A673 (cell line): Measurements from ENCODE around the gene RGS6. TPM values are rescaled to one million over a fixed set of nuclear protein-coding genes. Genes with fewer than 3 reads are reported as not detected.

Experiments used
- BruUV-seq: library from RNA; stranded (reverse); fragments of 400-500 nt; replicated peaks from 2 replicates; lab custom pipeline; 2021; lab: Mats Ljungman, UMichigan
- CTCF ChIA-PET: fragments of 300-600 bp; sonication (Branson Sonifier 250); formaldehyde crosslinking; loops from one replicate; lab custom pipeline; 2022; ENCODE audit warnings: antibody characterized with exemption; lab: Charles Lee
- POLR2A ChIA-PET: fragments of 300-600 bp; sonication (Branson Sonifier 250); formaldehyde crosslinking; loops from one replicate; lab custom pipeline; 2022; ENCODE audit warnings: antibody characterized with exemption; ENCODE audit not compliant: low non-redundant PET; lab: Charles Lee
- DNase-seq: peaks from one replicate; pipeline ENCODE4 v3.0.0-alpha.2; 2015; ENCODE audit warnings: low spot score
- H3K27ac ChIP-seq: fragments of 200-600 bp; sonication (generic); 2 replicates; pipeline ENCODE4 v1.5.1; 2016; ENCODE audit warnings: mixed run types, low read depth, mild to moderate bottlenecking, mixed read lengths, antibody characterized with exemption, low read length; ENCODE audit not compliant: poor library complexity, severe bottlenecking
- H3K27me3 ChIP-seq: fragments of 200-600 bp; sonication (generic); replicated peaks from 2 replicates; pipeline ENCODE4 v1.6.1; 2017; ENCODE audit warnings: mixed run types, low read depth, mild to moderate bottlenecking, mixed read lengths, antibody characterized with exemption, low read length; ENCODE audit not compliant: insufficient read depth, poor library complexity
- H3K36me3 ChIP-seq: fragments of 200-600 bp; sonication (generic); 2 replicates; pipeline ENCODE4 v1.6.1; 2016; ENCODE audit warnings: mixed run types, mild to moderate bottlenecking, mixed read lengths, antibody characterized with exemption, low read length; ENCODE audit not compliant: insufficient read depth, poor library complexity, severe bottlenecking
- H3K4me1 ChIP-seq: fragments of 200-600 bp; sonication (generic); 2 replicates; pipeline ENCODE4 v1.6.1; 2017; ENCODE audit warnings: mixed run types, mild to moderate bottlenecking, mixed read lengths, antibody characterized with exemption, low read length; ENCODE audit not compliant: insufficient read depth, poor library complexity, severe bottlenecking
- H3K4me3 ChIP-seq: fragments of 200-600 bp; sonication (generic); 2 replicates; pipeline ENCODE4 v1.5.1; 2016; ENCODE audit warnings: low read depth, mixed run types, mild to moderate bottlenecking, mixed read lengths, low read length; ENCODE audit not compliant: poor library complexity, severe bottlenecking
- H3K9me3 ChIP-seq: fragments of 200-600 bp; sonication (generic); 2 replicates; pipeline ENCODE4 v1.6.1; 2016; ENCODE audit warnings: mixed run types, low read depth, mild to moderate bottlenecking, mixed read lengths, antibody characterized with exemption, low read length; ENCODE audit not compliant: poor library complexity, severe bottlenecking
- CTCF ChIP-seq: fragments of 300-800, 200-600 bp; sonication (generic); conservative IDR thresholded peaks from 2 replicates; pipeline ENCODE4 v1.5.1; 2017; ENCODE audit warnings: low read depth, mild to moderate bottlenecking, antibody characterized with exemption, low read length, moderate library complexity, mixed read lengths
- EZH2 ChIP-seq: fragments of 200-600 bp; sonication (generic); IDR thresholded peaks from 2 replicates; pipeline ENCODE4 v1.6.1; 2017; ENCODE audit warnings: borderline replicate concordance, low read depth, mild to moderate bottlenecking, mixed read lengths, antibody characterized with exemption, low read length; ENCODE audit not compliant: poor library complexity, severe bottlenecking
- intact Hi-C: fragments of 100-400 bp; cut with micrococcal nuclease; formaldehyde crosslinking; loops from one replicate; pipeline ENCODE4 v1.10.0; 2022; ENCODE audit not compliant: unreplicated experiment
- total RNA-seq: library from RNA; stranded (reverse); gene quantifications from 2 replicates; pipeline ENCODE4 v1.2.3, GENCODE V29; 2021

RGS6 gene
- total RNA-seq, 1 experiment from 2014 or later, result not detected

GRCh38 chr14:72595152-72595862 is 663.1 kb downstream of the RGS6 start:
- POLR2A ChIA-PET, result no interaction called here
- TF ChIP-seq CTCF (no peak), EZH2 (no peak)
- no peak for DNase-seq
- no TSS peak for BruUV-seq
- Histone ChIP-seq H3K4me3 (no peak overlapping the region), H3K27me3 (no peaks in the 10 kb centered on the region), H3K27ac (no peak overlapping the region), H3K36me3 (no peaks in the 10 kb centered on the region), H3K9me3 (no peaks in the 10 kb centered on the region), H3K4me1 (no peaks in the 10 kb centered on the region)
- CTCF ChIA-PET, result no interaction called here
- intact Hi-C loops, result no loop called here

DNA sequence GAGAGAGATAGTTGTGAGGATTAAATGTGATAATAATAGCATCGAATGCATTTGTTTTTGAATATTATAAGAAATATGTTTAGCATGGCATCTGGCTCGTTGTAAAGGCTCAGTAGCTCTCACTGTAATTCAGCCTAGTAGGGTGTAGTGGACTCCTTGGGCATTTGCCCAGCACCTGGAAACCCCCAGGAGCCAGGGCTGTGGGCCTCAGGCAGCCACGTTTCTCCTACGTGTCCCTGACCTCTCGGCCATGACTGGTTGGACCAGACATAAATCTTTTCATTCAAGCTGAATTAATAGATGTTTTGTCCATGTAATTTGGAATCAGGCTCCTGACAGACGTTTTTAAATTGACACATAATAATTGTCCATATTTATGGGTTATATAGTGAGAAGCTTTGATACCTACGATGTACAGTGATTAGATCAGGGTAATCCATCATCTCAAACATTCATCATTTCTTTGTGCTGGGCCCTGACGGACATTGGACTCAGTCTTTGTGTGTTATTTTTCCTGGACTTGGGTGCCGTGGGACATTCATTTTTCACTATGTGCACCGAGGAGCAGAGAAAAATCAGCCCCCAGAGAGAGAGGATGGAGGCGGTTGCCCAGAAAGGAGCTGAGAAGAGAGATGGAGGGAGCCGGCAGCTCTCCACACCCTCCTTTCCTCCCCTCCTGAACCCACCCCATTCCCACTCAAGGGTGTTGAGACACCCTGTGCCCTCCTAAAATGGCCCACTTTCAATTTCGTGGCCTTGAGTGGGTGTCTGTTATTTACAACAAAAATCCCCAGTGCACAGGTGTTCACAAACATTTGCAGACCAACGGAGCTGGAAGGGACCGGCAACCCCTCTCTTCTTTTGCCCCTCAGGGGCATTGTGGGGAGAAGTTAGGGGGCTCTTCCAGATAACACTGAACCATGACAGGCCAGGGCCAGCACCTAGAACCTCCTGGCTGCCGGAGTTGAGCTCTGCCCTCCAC is 665.3 kb downstream of the RGS6 start:
- CTCF ChIA-PET, result no interaction called here
- no peaks in the 10 kb centered on the region for H3K9me3 ChIP-seq
- intact Hi-C loops, result no loop called here
- no peaks in the 10 kb centered on the region for H3K4me1 ChIP-seq
- DNase-seq, result no peak
- no peak overlapping the region for H3K4me3 ChIP-seq
- POLR2A ChIA-PET, result no interaction called here
- H3K36me3 ChIP-seq, result no peaks in the 10 kb centered on the region
- no peaks in the 10 kb centered on the region for H3K27me3 ChIP-seq
- BruUV-seq, result no TSS peak
- H3K27ac ChIP-seq, result no peak overlapping the region
- TF ChIP-seq CTCF (no peak), EZH2 (no peak)

- POLR2A ChIA-PET, result no interaction called here
- H3K4me3 ChIP-seq, result no peak overlapping the region
- CTCF ChIA-PET, result no interaction called here
- H3K36me3 ChIP-seq, result no peaks in the 10 kb centered on the region
- TF ChIP-seq CTCF (no peak), EZH2 (no peak)
- no peaks in the 10 kb centered on the region for H3K4me1 ChIP-seq
- no peak overlapping the region for H3K27ac ChIP-seq
- intact Hi-C loops, result no loop called here
- no TSS peak for BruUV-seq
- DNase-seq, result no peak
- H3K27me3 ChIP-seq, result no peaks in the 10 kb centered on the region
- H3K9me3 ChIP-seq, result no peaks in the 10 kb centered on the region
Observed at GRCh38 chr14:72598306-72598705, 666.1 kb downstream of the RGS6 start.
